DOHH2 (cell line): ENCODE data around the gene AIRE.

Source experiments
- EZH2phosphoT487 ChIP-seq: fragments of 200-600 bp; sonication (generic); IDR thresholded peaks from 2 replicates; pipeline ENCODE4 v1.6.1; 2017; ENCODE audit warnings: borderline replicate concordance, mild to moderate bottlenecking, antibody characterized with exemption, low read length, moderate library complexity, mixed read lengths
- TF ChIP-seq, protein P1 (sequence below): fragments of 200-600 bp; sonication (generic); IDR thresholded peaks from one replicate; pipeline ENCODE4 v1.5.1; 2014; ENCODE audit warnings: antibody characterized with exemption, mild to moderate bottlenecking, low read depth, low read length; ENCODE audit not compliant: poor library complexity, severe bottlenecking

DNA sequence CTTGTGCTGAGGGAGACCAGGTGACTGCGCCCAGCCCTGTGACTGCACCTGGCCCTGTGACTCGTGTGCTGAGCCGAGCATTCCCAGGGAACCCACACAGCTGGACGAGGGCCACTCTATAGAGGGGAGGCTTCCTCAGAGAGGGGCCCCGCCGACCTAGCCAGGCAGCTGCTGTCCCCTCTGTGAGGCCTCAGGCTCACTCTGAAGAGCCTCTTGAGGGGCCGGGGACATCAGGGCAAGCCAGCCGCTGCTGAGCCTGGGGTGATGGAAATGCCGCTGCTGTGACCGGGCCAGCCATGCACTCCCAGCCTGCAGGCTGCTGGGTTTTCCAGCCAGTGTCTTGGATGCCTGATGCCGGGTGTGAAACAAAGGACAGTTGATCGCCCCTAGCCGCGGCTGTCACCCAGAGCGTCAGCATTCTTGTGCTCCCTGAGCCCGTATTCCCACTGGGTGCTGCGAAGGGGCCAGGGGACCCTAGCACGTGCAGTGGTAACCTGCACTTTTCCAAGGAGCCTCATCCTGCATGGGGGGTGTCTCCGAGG, 31.6 kb downstream of the AIRE start:
- TF ChIP-seq, protein P1, sequence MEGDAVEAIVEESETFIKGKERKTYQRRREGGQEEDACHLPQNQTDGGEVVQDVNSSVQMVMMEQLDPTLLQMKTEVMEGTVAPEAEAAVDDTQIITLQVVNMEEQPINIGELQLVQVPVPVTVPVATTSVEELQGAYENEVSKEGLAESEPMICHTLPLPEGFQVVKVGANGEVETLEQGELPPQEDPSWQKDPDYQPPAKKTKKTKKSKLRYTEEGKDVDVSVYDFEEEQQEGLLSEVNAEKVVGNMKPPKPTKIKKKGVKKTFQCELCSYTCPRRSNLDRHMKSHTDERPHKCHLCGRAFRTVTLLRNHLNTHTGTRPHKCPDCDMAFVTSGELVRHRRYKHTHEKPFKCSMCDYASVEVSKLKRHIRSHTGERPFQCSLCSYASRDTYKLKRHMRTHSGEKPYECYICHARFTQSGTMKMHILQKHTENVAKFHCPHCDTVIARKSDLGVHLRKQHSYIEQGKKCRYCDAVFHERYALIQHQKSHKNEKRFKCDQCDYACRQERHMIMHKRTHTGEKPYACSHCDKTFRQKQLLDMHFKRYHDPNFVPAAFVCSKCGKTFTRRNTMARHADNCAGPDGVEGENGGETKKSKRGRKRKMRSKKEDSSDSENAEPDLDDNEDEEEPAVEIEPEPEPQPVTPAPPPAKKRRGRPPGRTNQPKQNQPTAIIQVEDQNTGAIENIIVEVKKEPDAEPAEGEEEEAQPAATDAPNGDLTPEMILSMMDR: no peak
- TF ChIP-seq EZH2phosphoT487: no peak
